Measurements from ENCODE around the gene ITGA11.

- TF ChIP-seq CTCF (IDR thresholded peaks at IDR 0.05) (no peak), POLR2A (IDR thresholded peaks at IDR 0.05) (no peak)
Observed at GRCh38 chr15:68309024-68309423, 122.9 kb downstream of the ITGA11 start.
